GM19043 (cell line): Measurements from ENCODE around the gene SMAP2.
"Not testable (repeated sequence)": the region's sequence is repeated elsewhere in the genome, so short reads cannot be mapped to it uniquely, and the experiment has no call there.

Experiments used
- ATAC-seq: cut with Tn5 transposase; IDR thresholded peaks from one replicate; pipeline ENCODE4 v1.9.1; 2021; ENCODE audit warnings: low read depth; ENCODE audit not compliant: unreplicated experiment

SMAP2 gene

GRCh38 chr1:40371707-40372258, 1.7 kb upstream of the SMAP2 start:
- no peak for ATAC-seq

GRCh38 chr1:40372658-40373322, 737 bp upstream of the SMAP2 start:
- ATAC-seq = no peak

GRCh38 chr1:40377512-40377911, 4.0 kb downstream of the SMAP2 start:
- ATAC-seq = no peak

GRCh38 chr1:40379785-40380452, 6.4 kb downstream of the SMAP2 start:
- ATAC-seq = no peak

GRCh38 chr1:40380817-40381216, 7.3 kb downstream of the SMAP2 start:
- ATAC-seq = no peak

- no peak for ATAC-seq
These were observed 8.0 kb downstream of the SMAP2 start for GRCh38 chr1:40381268-40382107.

- ATAC-seq = no peak
These were observed 8.6 kb downstream of the SMAP2 start for GRCh38 chr1:40382108-40382460.

GRCh38 chr1:40382601-40383000, 9.1 kb downstream of the SMAP2 start:
- no peak for ATAC-seq

GRCh38 chr1:40383095-40383487, 9.6 kb downstream of the SMAP2 start:
- no peak for ATAC-seq

- ATAC-seq = no peak
These were observed 10.2 kb downstream of the SMAP2 start for GRCh38 chr1:40383488-40384412.

- ATAC-seq = no peak
These were observed 10.9 kb downstream of the SMAP2 start for GRCh38 chr1:40384413-40384762.

- ATAC-seq = no peak
These were observed 11.4 kb downstream of the SMAP2 start for GRCh38 chr1:40384887-40385286.

- peak; percentile 66 for ATAC-seq
These were observed 12.2 kb downstream of the SMAP2 start for GRCh38 chr1:40385437-40386358.

GRCh38 chr1:40386359-40386723, 12.8 kb downstream of the SMAP2 start:
- ATAC-seq = no peak

GRCh38 chr1:40386796-40387195, 13.3 kb downstream of the SMAP2 start:
- ATAC-seq = no peak

GRCh38 chr1:40387381-40388306, 14.1 kb downstream of the SMAP2 start:
- ATAC-seq = not testable (repeated sequence)

- ATAC-seq = not testable (repeated sequence)
These were observed 15.2 kb downstream of the SMAP2 start for GRCh38 chr1:40388456-40389321.
